T-cell (primary cell): ENCODE measurements around the gene TPM3. TPM values are rescaled to one million over a fixed set of nuclear protein-coding genes. Genes with fewer than 3 reads are reported as not detected.
A peak's percentile ranks its signal among the peaks of the same experiment; 100 is the strongest.

Experiments used
- ATAC-seq, 4 experiments: fragments of 200-7000 bp in 3 of 4; fragments of 150-1000 bp in 1 of 4; cut with Tn5 transposase; replicated peaks in 1 of 4; 1 replicate in 3 of 4; 2 replicates in 1 of 4; pipeline ENCODE4 v1.10.0; 2021; ENCODE audit warnings: moderate library complexity in 3 of 4, mild to moderate bottlenecking in 2 of 4, moderate number of reproducible peaks in 1 of 4
- CTCF ChIA-PET, 2 donors: fragments of 300-600 bp; sonication (Branson Sonifier 250); formaldehyde crosslinking; loops; one replicate each; lab custom pipeline; 2022; ENCODE audit warnings: antibody characterized with exemption in 2 of 2; lab: Charles Lee
- POLR2A ChIA-PET, 2 donors: fragments of 300-600 bp; sonication (Branson Sonifier 250); formaldehyde crosslinking; loops; one replicate each; lab custom pipeline; 2022; ENCODE audit warnings: antibody characterized with exemption in 2 of 2; lab: Charles Lee
- DNase-seq, 35 experiments: peaks; one replicate each; pipeline versions ENCODE4 v3.0.0 to v3.0.0-alpha.2; 2013 to 2023
- H3K27ac ChIP-seq: one replicate; pipeline ENCODE4 v1.5.1; 2013; ENCODE audit warnings: low read length
- H3K27me3 ChIP-seq, 2 experiments: replicated peaks in 1 of 2; 1 replicate in 1 of 2; 2 replicates in 1 of 2; pipeline versions ENCODE4 v1.6.1 to v1.7.0; 2013; ENCODE audit warnings: low read length in 1 of 2, mixed read lengths in 1 of 2; ENCODE audit not compliant: control insufficient read depth in 2 of 2, insufficient read depth in 2 of 2; ENCODE audit errors: extremely low read depth in 1 of 2
- H3K36me3 ChIP-seq, 2 donors: 1 replicate in 1 of 2; 2 replicates in 1 of 2; pipeline versions ENCODE4 v1.6.1 to v1.7.0; 2013; ENCODE audit warnings: low read length in 1 of 2; ENCODE audit not compliant: control insufficient read depth in 2 of 2, insufficient read depth in 1 of 2; ENCODE audit errors: extremely low read depth in 1 of 2
- H3K4me1 ChIP-seq, 2 experiments: 1 replicate in 1 of 2; 2 replicates in 1 of 2; pipeline versions ENCODE4 v1.6.1 to v1.7.0; 2013; ENCODE audit warnings: low read length in 2 of 2, mixed read lengths in 1 of 2; ENCODE audit not compliant: insufficient read depth in 2 of 2, control insufficient read depth in 1 of 2; ENCODE audit errors: extremely low read depth in 1 of 2
- H3K4me3 ChIP-seq, 2 donors: 1 replicate in 1 of 2; 2 replicates in 1 of 2; pipeline versions ENCODE4 v1.5.1 to v1.7.0; 2013; ENCODE audit warnings: mild to moderate bottlenecking in 2 of 2, low read length in 1 of 2, moderate library complexity in 1 of 2; ENCODE audit not compliant: control insufficient read depth in 1 of 2; ENCODE audit errors: extremely low read depth in 1 of 2
- H3K9me3 ChIP-seq: 2 replicates; pipeline ENCODE4 v1.7.0; 2013
- H3K27ac Mint-ChIP-seq, 2 donors: one replicate each; pipeline ENCODE4 v1.8.0; 2020 to 2021; ENCODE audit warnings: mild to moderate bottlenecking in 2 of 2, mixed read lengths in 2 of 2
- H3K27me3 Mint-ChIP-seq, 2 donors: one replicate each; pipeline ENCODE4 v1.8.0; 2021 to 2022; ENCODE audit warnings: mixed read lengths in 2 of 2
- H3K36me3 Mint-ChIP-seq: one replicate; pipeline ENCODE4 v1.8.0; 2021; ENCODE audit warnings: mixed read lengths
- H3K4me1 Mint-ChIP-seq, 3 donors: one replicate each; pipeline ENCODE4 v1.8.0; 2020 to 2022; ENCODE audit warnings: mixed read lengths in 3 of 3, mild to moderate bottlenecking in 1 of 3
- H3K4me3 Mint-ChIP-seq, 3 donors: one replicate each; pipeline ENCODE4 v1.8.0; 2020 to 2022; ENCODE audit warnings: mild to moderate bottlenecking in 3 of 3, mixed read lengths in 3 of 3, moderate library complexity in 3 of 3
- H3K9me3 Mint-ChIP-seq, 3 donors: one replicate each; pipeline ENCODE4 v1.8.0; 2020 to 2022; ENCODE audit warnings: mixed read lengths in 3 of 3
- WGBS: methylation state at CpG from one replicate; pipeline ENCODE4 v1.1.5; 2013; ENCODE audit warnings: missing lambda C conversion rate; ENCODE audit not compliant: insufficient coverage; 5-methylcytosine and 5-hydroxymethylcytosine counted together
- total RNA-seq, 35 experiments: library from RNA in 6 of 35; stranded (reverse) in 6 of 35; fragments of 120-200 nt in 1 of 35; gene quantifications; one replicate each; pipeline versions ENCODE4 v1.2.1 to v1.2.4 and lab custom pipeline; 2013 to 2026

The TPM3 gene
- total RNA-seq, 5 donors from 2014 or later (not counting 1 experiment from before 2014, with no cell fraction given) = 340 to 396 (median 363) TPM

GRCh38 chr1:154199563-154199879 lies 7.6 kb upstream of the TPM3 start:
- ATAC-seq (peak in 1 of 4 experiments; percentile 18), DNase-seq (no peak)
- WGBS = 100% methylated on average over 3 of the region's 3 CpGs
- Histone ChIP-seq H3K4me1 (peaks cover 0 to 4% of the 10 kb centered on the region in 2 experiments), H3K4me3 (no peak overlapping the region), H3K27me3 (no peaks in the 10 kb centered on the region), H3K27ac (no peak overlapping the region), H3K36me3 (no peaks in the 10 kb centered on the region), H3K9me3 (no peaks in the 10 kb centered on the region)
- Mint-ChIP-seq H3K4me1 (no peaks in the 10 kb centered on the region), H3K27ac (no peak overlapping the region), H3K4me3 (no peak overlapping the region), H3K36me3 (no peaks in the 10 kb centered on the region), H3K9me3 (no peaks in the 10 kb centered on the region), H3K27me3 (peaks cover 0 to 2% of the 10 kb centered on the region in 2 donors)
- POLR2A ChIA-PET = interaction anchor here in 1 of 2 donors (0.6 kb wide), 1 partner anchor 72 kb away, joined by 12 read pairs; no protein-coding TSS in a partner anchor
- CTCF ChIA-PET = interaction anchor here (0.6 to 1.8 kb wide), 12 partner anchors 20 to 138 kb away, joined by 3 to 8 read pairs (median 4); partner anchors contain the start of genes HAX1 (in 2 of the 2) and UBAP2L (in 1 of the 2)

GRCh38 chr1:154198756-154199562 lies 7.1 kb upstream of the TPM3 start:
- no peak overlapping the region for H3K4me3 Mint-ChIP-seq
- no peaks in the 10 kb centered on the region for H3K36me3 ChIP-seq
- no peaks in the 10 kb centered on the region for H3K9me3 ChIP-seq
- no peaks in the 10 kb centered on the region for H3K36me3 Mint-ChIP-seq
- no peak overlapping the region for H3K27ac ChIP-seq
- peaks cover 0 to 4% of the 10 kb centered on the region in 2 experiments for H3K4me1 ChIP-seq
- ATAC-seq (peak; percentile 77 to 85 (median 82)), DNase-seq (peak in 30 of 35 experiments; percentile 1 to 80 (median 32))
- peaks cover 0 to 2% of the 10 kb centered on the region in 2 experiments for H3K27me3 ChIP-seq
- ChIA-PET POLR2A (interaction anchor here in 1 of 2 donors (0.6 kb wide), 1 partner anchor 73 kb away, joined by 12 read pairs; no protein-coding TSS in a partner anchor), CTCF (interaction anchor here (0.6 to 1.8 kb wide), 12 partner anchors 20 to 138 kb away, joined by 3 to 8 read pairs (median 4); partner anchors contain the start of genes HAX1 (in 2 of the 2) and UBAP2L (in 1 of the 2))
- no CpG with 5 or more reads among the region's 5 CpGs for WGBS
- H3K27ac Mint-ChIP-seq = no peak overlapping the region
- H3K4me3 ChIP-seq = no peak overlapping the region
- no peaks in the 10 kb centered on the region for H3K4me1 Mint-ChIP-seq
- H3K27me3 Mint-ChIP-seq = peaks cover 0 to 6% of the 10 kb centered on the region in 2 donors
- H3K9me3 Mint-ChIP-seq = no peaks in the 10 kb centered on the region

- H3K9me3 ChIP-seq = no peaks in the 10 kb centered on the region
- H3K36me3 ChIP-seq = no peaks in the 10 kb centered on the region
- WGBS = 80% methylated on average over 8 of the region's 8 CpGs
- ChIA-PET CTCF (interaction anchor here in 1 of 2 donors (0.5 kb wide), 1 partner anchor 28 kb away, joined by 3 read pairs; no protein-coding TSS in a partner anchor), POLR2A (no interaction called here)
- peaks cover 13 to 28% of the 10 kb centered on the region in 2 donors for H3K27me3 Mint-ChIP-seq
- no peak overlapping the region for H3K4me3 Mint-ChIP-seq
- no peaks in the 10 kb centered on the region for H3K9me3 Mint-ChIP-seq
- no peak overlapping the region for H3K27ac Mint-ChIP-seq
- no peaks in the 10 kb centered on the region for H3K4me1 ChIP-seq
- ATAC-seq = no peak
- H3K27me3 ChIP-seq = peaks cover 0 to 13% of the 10 kb centered on the region in 2 experiments
- H3K4me1 Mint-ChIP-seq = no peaks in the 10 kb centered on the region
- no peak overlapping the region for H3K4me3 ChIP-seq
- no peak overlapping the region for H3K27ac ChIP-seq
- H3K36me3 Mint-ChIP-seq = no peaks in the 10 kb centered on the region
- no peak for DNase-seq
Measured at GRCh38 chr1:154193821-154194220, 1.9 kb upstream of the TPM3 start.

- Mint-ChIP-seq H3K9me3 (no peaks in the 10 kb centered on the region), H3K27ac (no peak overlapping the region)
- POLR2A ChIA-PET = interaction anchor here in 1 of 2 donors (0.6 to 0.7 kb wide), 3 partner anchors 33 to 296 kb away, joined by 4 to 7 read pairs (median 5); no protein-coding TSS in a partner anchor
Measured at GRCh38 chr1:154192476-154192875, 576 bp upstream of the TPM3 start.

GRCh38 chr1:154190550-154190949 lies 1.4 kb downstream of the TPM3 start:
- Mint-ChIP-seq H3K4me3 (no peak overlapping the region), H3K27me3 (peaks cover 13 to 28% of the 10 kb centered on the region in 2 donors), H3K27ac (no peak overlapping the region), H3K4me1 (peaks cover 0 to 5% (median 0%) of the 10 kb centered on the region in 3 donors), H3K9me3 (no peaks in the 10 kb centered on the region), H3K36me3 (no peaks in the 10 kb centered on the region)
- no peak overlapping the region for H3K27ac ChIP-seq
- CTCF ChIA-PET = interaction anchor here in 1 of 2 donors (0.6 to 0.8 kb wide), 2 partner anchors 15 to 145 kb away, joined by 3 to 5 read pairs; no protein-coding TSS in a partner anchor
- DNase-seq (no peak), ATAC-seq (no peak)
- no peak overlapping the region for H3K4me3 ChIP-seq
- H3K4me1 ChIP-seq = no peaks in the 10 kb centered on the region
- POLR2A ChIA-PET = no interaction called here
- no peaks in the 10 kb centered on the region for H3K9me3 ChIP-seq
- H3K36me3 ChIP-seq = no peaks in the 10 kb centered on the region
- peaks cover 0 to 18% of the 10 kb centered on the region in 2 experiments for H3K27me3 ChIP-seq
- WGBS = no CpG with 5 or more reads among the region's 1 CpG

More at GRCh38 chr1:154192476-154192875, 576 bp upstream of the TPM3 start:
- no CpG with 5 or more reads among the region's 3 CpGs for WGBS
- Mint-ChIP-seq H3K4me1 (no peaks in the 10 kb centered on the region), H3K27me3 (peaks cover 13 to 28% of the 10 kb centered on the region in 2 donors), H3K36me3 (no peaks in the 10 kb centered on the region), H3K4me3 (no peak overlapping the region)
- Histone ChIP-seq H3K4me3 (no peak overlapping the region), H3K36me3 (no peaks in the 10 kb centered on the region), H3K9me3 (no peaks in the 10 kb centered on the region), H3K4me1 (no peaks in the 10 kb centered on the region), H3K27me3 (peaks cover 0 to 18% of the 10 kb centered on the region in 2 experiments), H3K27ac (no peak overlapping the region)
- DNase-seq = no peak
- CTCF ChIA-PET = interaction anchor here in 1 of 2 donors (0.5 kb wide), 1 partner anchor 19 kb away, joined by 4 read pairs; no protein-coding TSS in a partner anchor
- ATAC-seq = no peak

- no peaks in the 10 kb centered on the region for H3K36me3 ChIP-seq
- POLR2A ChIA-PET = no interaction called here
Measured at GRCh38 chr1:154186852-154187501, 4.9 kb downstream of the TPM3 start.

More at GRCh38 chr1:154186852-154187501, 4.9 kb downstream of the TPM3 start:
- Histone ChIP-seq H3K4me1 (peaks cover 2 to 9% of the 10 kb centered on the region in 2 experiments), H3K27me3 (peaks cover 0 to 5% of the 10 kb centered on the region in 2 experiments), H3K27ac (no peak overlapping the region), H3K4me3 (no peak overlapping the region), H3K9me3 (no peaks in the 10 kb centered on the region)
- 100% methylated on average over 1 of the region's 2 CpGs for WGBS
- DNase-seq (no peak), ATAC-seq (no peak)
- Mint-ChIP-seq H3K9me3 (no peaks in the 10 kb centered on the region), H3K4me3 (no peak overlapping the region), H3K27ac (no peak overlapping the region), H3K4me1 (peaks cover 12 to 15% (median 14%) of the 10 kb centered on the region in 3 donors), H3K36me3 (peaks cover 3% of the 10 kb centered on the region), H3K27me3 (peaks cover 2 to 10% of the 10 kb centered on the region in 2 donors)
- CTCF ChIA-PET = no interaction called here
